ENCODE results near the gene IFRD2.

GRCh38 chr3:50288387-50289007, 3.7 kb downstream of the IFRD2 start:
- TF ChIP-seq CTCF (IDR thresholded peaks at IDR 0.05; ENCODE audit: poor library complexity) (no peak), EZH2 (IDR thresholded peaks at IDR 0.05; ENCODE audit: borderline replicate concordance) (no peak), EZH2phosphoT487 (IDR thresholded peaks at IDR 0.05; ENCODE audit: low read depth, severe bottlenecking, unreplicated experiment) (no peak)
